SU-DHL-6 (cell line): ENCODE results near the gene MARCHF3.
"Not testable (repeated sequence)": the region's sequence is repeated elsewhere in the genome, so short reads cannot be mapped to it uniquely, and the experiment has no call there.

Experiments used
- H2AFZ ChIP-seq: fragments of 200-600 bp; sonication (generic); 2 replicates; pipeline ENCODE4 v1.6.1; 2014; ENCODE audit warnings: low read depth, mild to moderate bottlenecking, moderate library complexity, mixed read lengths, antibody characterized with exemption, low read length; ENCODE audit not compliant: severe bottlenecking
- H3F3A ChIP-seq: fragments of 200-600 bp; shearing (Covaris generic); 2 replicates; pipeline ENCODE4 v1.6.0; 2016; ENCODE audit warnings: antibody characterized with exemption, mild to moderate bottlenecking; ENCODE audit not compliant: insufficient read depth
- H3K27ac ChIP-seq: fragments of 200-600 bp; sonication (generic); 2 replicates; pipeline ENCODE4 v1.5.1; 2016; ENCODE audit warnings: low read depth, mild to moderate bottlenecking, low read length, moderate library complexity, mixed read lengths
- H3K27me3 ChIP-seq: fragments of 200-600 bp; sonication (generic), shearing (Covaris generic); 2 replicates; pipeline ENCODE4 v1.6.0; 2014; ENCODE audit warnings: mild to moderate bottlenecking, low read length
- H3K36me3 ChIP-seq: fragments of 200-600 bp; sonication (generic); 2 replicates; pipeline ENCODE4 v1.6.1; 2014; ENCODE audit warnings: mild to moderate bottlenecking, low read length, mixed read lengths
- H3K4me2 ChIP-seq: fragments of 300-600, 200-600 bp; shearing (Covaris generic), sonication (generic); 2 replicates; pipeline ENCODE4 v1.6.0; 2014; ENCODE audit warnings: low read length, low read depth, mild to moderate bottlenecking; ENCODE audit not compliant: poor library complexity, severe bottlenecking
- H3K4me3 ChIP-seq: fragments of 200-600 bp; sonication (generic); 2 replicates; pipeline ENCODE4 v1.5.1; 2014; ENCODE audit warnings: antibody characterized with exemption, low read length, mild to moderate bottlenecking, mixed read lengths; ENCODE audit not compliant: insufficient read depth, poor library complexity, severe bottlenecking
- H3K79me2 ChIP-seq: fragments of 200-600 bp; sonication (generic); 2 replicates; pipeline ENCODE4 v1.6.1; 2014; ENCODE audit warnings: mild to moderate bottlenecking, low read length, moderate library complexity; ENCODE audit not compliant: insufficient read depth
- H3K9ac ChIP-seq: fragments of 200-600 bp; sonication (generic); 2 replicates; pipeline ENCODE4 v1.7.0; 2014; ENCODE audit warnings: mild to moderate bottlenecking, low read length
- H3K9me2 ChIP-seq: fragments of 200-600 bp; sonication (generic); replicated peaks from 2 replicates; pipeline ENCODE4 v1.6.1; 2014; ENCODE audit warnings: low read length; ENCODE audit not compliant: insufficient read depth
- H3K9me3 ChIP-seq: fragments of 200-600 bp; sonication (generic); 2 replicates; pipeline ENCODE4 v1.6.1; 2014; ENCODE audit warnings: low read length, mixed read lengths; ENCODE audit not compliant: insufficient read depth
- H4K20me1 ChIP-seq: fragments of 200-600 bp; sonication (generic); 2 replicates; pipeline ENCODE4 v1.6.1; 2014; ENCODE audit warnings: low read depth, mild to moderate bottlenecking, antibody characterized with exemption, low read length, moderate library complexity, mixed read lengths
- CTCF ChIP-seq: fragments of 200-600 bp; sonication (generic); IDR thresholded peaks from one replicate; pipeline ENCODE4 v1.5.1; 2017; ENCODE audit warnings: antibody characterized with exemption, mild to moderate bottlenecking, low read length, moderate library complexity; ENCODE audit not compliant: insufficient read depth, poor library complexity, severe bottlenecking
- EZH2phosphoT487 ChIP-seq: fragments of 200-600 bp; sonication (generic), shearing (Covaris generic); conservative IDR thresholded peaks from 2 replicates; pipeline ENCODE4 v1.6.1; 2018; ENCODE audit warnings: mild to moderate bottlenecking, antibody characterized with exemption, low read length, moderate library complexity, mixed read lengths

Gene MARCHF3

GRCh38 chr5:126846744-126847455, 183.5 kb downstream of the MARCHF3 start:
- Histone ChIP-seq H3K9me3 (no peaks in the 10 kb centered on the region), H3K4me2 (no peak overlapping the region), H2AFZ (no peak overlapping the region), H3K79me2 (no peaks in the 10 kb centered on the region), H3K27ac (no peak overlapping the region), H3K9me2 (no peaks in the 10 kb centered on the region), H3K9ac (no peak overlapping the region), H3K27me3 (no peaks in the 10 kb centered on the region), H4K20me1 (no peaks in the 10 kb centered on the region), H3F3A (peaks cover 8% of the 10 kb centered on the region), H3K4me3 (no peak overlapping the region), H3K36me3 (no peaks in the 10 kb centered on the region)
- TF ChIP-seq CTCF (no peak), EZH2phosphoT487 (no peak)

- Histone ChIP-seq H3K4me3 (no peak overlapping the region), H2AFZ (no peak overlapping the region), H4K20me1 (no peaks in the 10 kb centered on the region), H3K4me2 (no peak overlapping the region), H3K27ac (no peak overlapping the region), H3F3A (peaks cover 8% of the 10 kb centered on the region), H3K36me3 (no peaks in the 10 kb centered on the region), H3K79me2 (no peaks in the 10 kb centered on the region), H3K9ac (no peak overlapping the region), H3K9me2 (no peaks in the 10 kb centered on the region), H3K9me3 (no peaks in the 10 kb centered on the region), H3K27me3 (no peaks in the 10 kb centered on the region)
- TF ChIP-seq EZH2phosphoT487 (no peak), CTCF (no peak)
Measured at GRCh38 chr5:126846344-126846743, 184.0 kb downstream of the MARCHF3 start.

GRCh38 chr5:126845470-126846070, 184.8 kb downstream of the MARCHF3 start:
- H3K27ac ChIP-seq = peak overlapping the region; percentile 59
- H3K9me3 ChIP-seq, H4K20me1 ChIP-seq, H3F3A ChIP-seq, H3K79me2 ChIP-seq, H3K36me3 ChIP-seq, H3K9ac ChIP-seq, H3K9me2 ChIP-seq, H2AFZ ChIP-seq, H3K27me3 ChIP-seq, H3K4me3 ChIP-seq: not testable (repeated sequence)
- peak overlapping the region; percentile 33 for H3K4me2 ChIP-seq

- H3K4me2 ChIP-seq, H2AFZ ChIP-seq, H3K9me2 ChIP-seq, H3K9me3 ChIP-seq, H3K9ac ChIP-seq, H4K20me1 ChIP-seq, H3K27me3 ChIP-seq, H3K4me3 ChIP-seq, H3K27ac ChIP-seq, H3K79me2 ChIP-seq, H3K36me3 ChIP-seq: not testable (repeated sequence)
- H3F3A ChIP-seq = peaks cover 13% of the 10 kb centered on the region
Measured at GRCh38 chr5:126843375-126843774, 187.0 kb downstream of the MARCHF3 start.

- not testable (repeated sequence) for H3K9ac ChIP-seq, H3K79me2 ChIP-seq, H3K9me2 ChIP-seq, H3K4me3 ChIP-seq, H4K20me1 ChIP-seq, H3K4me2 ChIP-seq, H3K9me3 ChIP-seq, H3K27me3 ChIP-seq, H2AFZ ChIP-seq, H3K27ac ChIP-seq
- peaks cover 30% of the 10 kb centered on the region for H3K36me3 ChIP-seq
- H3F3A ChIP-seq = peaks cover 22% of the 10 kb centered on the region; the same call in 1 of the 2 replicates
Measured at GRCh38 chr5:126839407-126839806, 191.0 kb downstream of the MARCHF3 start.
